HG03469 (cell line): ENCODE results near the gene SH2B3.

Source experiments
- ATAC-seq: cut with Tn5 transposase; IDR thresholded peaks from one replicate; pipeline ENCODE4 v1.9.1; 2021; ENCODE audit warnings: mild to moderate bottlenecking, moderate library complexity, moderate number of reproducible peaks; ENCODE audit not compliant: unreplicated experiment

SH2B3 gene

GRCh38 chr12:111443086-111443485 lies 37.4 kb downstream of the SH2B3 start:
- no peak for ATAC-seq

- no peak for ATAC-seq
Measured at GRCh38 chr12:111443586-111443985, 37.9 kb downstream of the SH2B3 start.

- peak; percentile 12 for ATAC-seq
Measured at GRCh38 chr12:111444314-111444924, 38.7 kb downstream of the SH2B3 start.

- ATAC-seq, result peak; percentile 68
Measured at GRCh38 chr12:111444925-111445725, 39.4 kb downstream of the SH2B3 start.

GRCh38 chr12:111445726-111446581 lies 40.2 kb downstream of the SH2B3 start:
- no peak for ATAC-seq

- no peak for ATAC-seq
Measured at GRCh38 chr12:111446631-111447570, 41.2 kb downstream of the SH2B3 start.

GRCh38 chr12:111447571-111448265 lies 42.0 kb downstream of the SH2B3 start:
- no peak for ATAC-seq

GRCh38 chr12:111448266-111448830 lies 42.6 kb downstream of the SH2B3 start:
- no peak for ATAC-seq

GRCh38 chr12:111448846-111449790 lies 43.4 kb downstream of the SH2B3 start:
- ATAC-seq, result no peak

- ATAC-seq, result no peak
Measured at GRCh38 chr12:111450676-111451075, 45.0 kb downstream of the SH2B3 start.

GRCh38 chr12:111451232-111451631 lies 45.5 kb downstream of the SH2B3 start:
- no peak for ATAC-seq

GRCh38 chr12:111451649-111452129 lies 46.0 kb downstream of the SH2B3 start:
- ATAC-seq, result no peak

- no peak for ATAC-seq
Measured at GRCh38 chr12:111453071-111453989, 47.6 kb downstream of the SH2B3 start.

GRCh38 chr12:111454311-111454710 lies 48.6 kb downstream of the SH2B3 start:
- no peak for ATAC-seq

- no peak for ATAC-seq
Measured at GRCh38 chr12:111454716-111455447, 49.2 kb downstream of the SH2B3 start.
